A549 (cell line): ENCODE data around the gene RBM3.

Experiments
- CHD2 ChIP-seq: fragments of 150-350 bp; IDR thresholded peaks from 2 replicates; pipeline ENCODE4 v1.6.1; 2014; ENCODE audit warnings: low read length; ENCODE audit not compliant: partially characterized antibody
- CHD4 ChIP-seq: fragments of 200-600 bp; sonication (generic); IDR thresholded peaks from 2 replicates; pipeline ENCODE4 v1.6.1; 2016; ENCODE audit warnings: antibody characterized with exemption, mild to moderate bottlenecking, borderline replicate concordance
- EP300 ChIP-seq, 2 experiments: fragments of >200 bp; sonication (Bioruptor Twin); formaldehyde crosslinking; IDR thresholded peaks; 2 replicates in 1 of 2; 3 replicates in 1 of 2; pipeline ENCODE4 v1.6.1; 2016 to 2017
- ESRRA ChIP-seq: fragments of 150-350 bp; IDR thresholded peaks from 2 replicates; pipeline ENCODE4 v1.6.1; 2014; ENCODE audit warnings: mild to moderate bottlenecking, low read length, borderline replicate concordance
- HDAC2 ChIP-seq: fragments of 200-600 bp; sonication (generic); IDR thresholded peaks from 2 replicates; pipeline ENCODE4 v1.6.1; 2016
- POLR2AphosphoS2 ChIP-seq: conservative IDR thresholded peaks from 2 replicates; pipeline ENCODE4 v1.6.1; 2012; ENCODE audit warnings: low read length, improper control_type of control experiment, inconsistent platforms
- TF ChIP-seq, protein P1 (sequence below): fragments of >200 bp; sonication (Bioruptor Twin); formaldehyde crosslinking; IDR thresholded peaks from 3 replicates; pipeline ENCODE4 v1.5.1; 2016

DNA sequence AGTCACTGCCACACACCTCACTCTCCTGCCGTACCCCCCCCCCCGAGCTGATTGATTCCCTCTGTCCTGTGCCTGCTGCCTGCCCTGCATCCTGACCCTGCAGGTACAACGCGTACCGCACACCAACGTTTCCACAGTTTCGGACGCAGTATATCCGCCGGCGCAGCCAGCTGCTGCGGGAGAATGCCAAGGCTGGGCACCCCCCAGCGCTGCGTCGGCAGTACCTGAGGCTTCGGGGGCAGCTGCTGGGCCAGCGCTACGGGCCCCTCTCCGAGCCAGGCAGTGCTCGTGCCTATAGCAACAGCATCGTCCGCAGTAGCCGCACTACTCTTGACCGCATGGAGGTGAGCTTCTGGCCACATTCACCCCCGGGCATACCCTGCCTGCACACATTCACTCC is 24.3 kb downstream of the RBM3 start:
- TF ChIP-seq, protein P1, sequence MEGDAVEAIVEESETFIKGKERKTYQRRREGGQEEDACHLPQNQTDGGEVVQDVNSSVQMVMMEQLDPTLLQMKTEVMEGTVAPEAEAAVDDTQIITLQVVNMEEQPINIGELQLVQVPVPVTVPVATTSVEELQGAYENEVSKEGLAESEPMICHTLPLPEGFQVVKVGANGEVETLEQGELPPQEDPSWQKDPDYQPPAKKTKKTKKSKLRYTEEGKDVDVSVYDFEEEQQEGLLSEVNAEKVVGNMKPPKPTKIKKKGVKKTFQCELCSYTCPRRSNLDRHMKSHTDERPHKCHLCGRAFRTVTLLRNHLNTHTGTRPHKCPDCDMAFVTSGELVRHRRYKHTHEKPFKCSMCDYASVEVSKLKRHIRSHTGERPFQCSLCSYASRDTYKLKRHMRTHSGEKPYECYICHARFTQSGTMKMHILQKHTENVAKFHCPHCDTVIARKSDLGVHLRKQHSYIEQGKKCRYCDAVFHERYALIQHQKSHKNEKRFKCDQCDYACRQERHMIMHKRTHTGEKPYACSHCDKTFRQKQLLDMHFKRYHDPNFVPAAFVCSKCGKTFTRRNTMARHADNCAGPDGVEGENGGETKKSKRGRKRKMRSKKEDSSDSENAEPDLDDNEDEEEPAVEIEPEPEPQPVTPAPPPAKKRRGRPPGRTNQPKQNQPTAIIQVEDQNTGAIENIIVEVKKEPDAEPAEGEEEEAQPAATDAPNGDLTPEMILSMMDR: no peak
- no peak for TF ChIP-seq EP300 (IDR thresholded peaks at IDR 0.05)
- no peak for TF ChIP-seq CHD2
- TF ChIP-seq ESRRA: no peak
- no peak for TF ChIP-seq POLR2AphosphoS2
- TF ChIP-seq HDAC2: no peak
- no peak for TF ChIP-seq CHD4
